ENCODE measurements around the gene FRS2. TPM values are rescaled to one million over a fixed set of nuclear protein-coding genes. Genes with fewer than 3 reads are reported as not detected.

Gene FRS2
- total RNA-seq, 1 donor from 2014 or later, result 73.7 TPM

GRCh38 chr12:69527506-69528272, 57.5 kb downstream of the FRS2 start:
- DNase-seq (ENCODE audit: low read depth), result peak; percentile 91

DNA sequence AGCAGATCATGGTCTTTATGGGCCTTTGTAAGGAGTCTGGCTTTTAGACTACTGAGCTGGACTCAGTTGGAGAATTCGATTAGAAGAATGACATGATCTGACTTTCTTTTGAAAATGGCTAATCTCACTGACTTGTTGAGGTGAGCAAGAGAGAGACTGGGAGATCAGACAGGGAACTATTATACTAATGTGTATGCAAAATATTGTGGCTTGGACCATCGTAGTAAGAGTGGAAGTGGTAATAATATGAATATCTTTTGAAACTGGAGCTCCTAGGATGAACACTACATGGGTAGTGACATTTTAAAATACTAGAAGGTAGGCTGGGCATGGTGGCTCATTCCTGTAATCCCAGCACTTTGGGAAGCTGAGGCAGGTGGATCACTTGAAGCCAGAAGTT, 58.8 kb downstream of the FRS2 start:
- no peak for DNase-seq (ENCODE audit: low read depth)

DNA sequence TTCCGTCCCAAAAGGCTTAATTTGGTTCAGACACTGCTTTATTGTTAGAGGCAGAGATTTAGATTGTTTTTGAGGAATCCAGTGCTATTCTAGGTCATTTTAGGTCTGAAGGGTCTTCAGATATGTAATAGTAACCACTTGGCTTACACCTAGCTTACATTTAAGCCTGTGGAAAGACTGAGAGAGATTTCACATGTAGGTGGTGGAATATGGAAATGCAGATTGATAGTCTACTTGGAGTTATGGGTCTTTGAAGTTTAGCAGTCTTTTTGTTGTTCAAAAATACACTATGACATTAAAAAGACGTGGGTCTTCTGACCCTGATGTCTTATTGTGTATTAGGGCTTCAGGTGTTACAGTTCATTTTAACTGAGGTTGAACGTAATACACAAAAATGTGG, 63.7 kb downstream of the FRS2 start:
- DNase-seq (ENCODE audit: low read depth), result no peak

- peak; percentile 100 for DNase-seq (ENCODE audit: low read depth)
These were observed 64.2 kb downstream of the FRS2 start for GRCh38 chr12:69534389-69534822.

GRCh38 chr12:69540987-69541386, 70.8 kb downstream of the FRS2 start:
- peak; percentile 42 for DNase-seq (ENCODE audit: low read depth)

- no peak for DNase-seq (ENCODE audit: low read depth)
These were observed 73.9 kb downstream of the FRS2 start for GRCh38 chr12:69544087-69544486.

- no peak for DNase-seq (ENCODE audit: low read depth)
These were observed 74.9 kb downstream of the FRS2 start for GRCh38 chr12:69545081-69545480.

DNA sequence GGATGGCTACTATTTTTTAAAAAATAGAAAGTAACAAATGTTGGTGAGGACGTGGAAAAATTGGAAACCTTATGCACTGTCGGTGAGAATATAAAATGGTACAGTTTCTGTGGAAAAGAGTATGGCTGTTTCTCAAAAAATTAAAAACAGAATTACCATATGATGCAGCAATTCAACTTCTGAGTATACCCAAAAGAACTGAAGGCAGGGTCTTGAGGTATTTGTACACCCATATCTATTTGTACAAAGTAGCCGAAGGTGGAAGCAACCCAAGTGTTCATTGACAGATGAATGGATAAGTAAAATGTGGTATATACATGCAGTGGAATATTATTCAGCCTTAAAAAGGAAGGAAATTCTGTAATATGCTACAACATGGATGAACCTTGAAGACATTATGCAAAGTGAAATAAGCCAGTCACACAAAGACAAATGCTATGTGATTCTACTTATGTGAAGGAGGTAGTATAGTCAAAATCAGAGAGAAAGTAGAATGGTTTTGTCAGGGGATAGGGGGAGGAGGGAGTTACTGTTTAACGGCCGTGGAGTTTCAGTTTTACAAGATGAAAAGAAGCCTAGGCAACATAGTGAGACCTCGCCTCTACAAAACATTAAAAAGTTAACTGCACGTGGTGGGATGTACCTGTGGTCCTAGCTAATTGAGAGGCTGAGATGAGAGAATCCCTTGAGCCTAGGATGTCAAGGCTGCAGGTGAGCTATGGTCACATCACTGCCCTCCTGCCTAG, 76.7 kb downstream of the FRS2 start:
- no peak for DNase-seq (ENCODE audit: low read depth)

GRCh38 chr12:69548687-69549086, 78.5 kb downstream of the FRS2 start:
- no peak for DNase-seq (ENCODE audit: low read depth)

- DNase-seq (ENCODE audit: low read depth), result no peak
These were observed 80.6 kb downstream of the FRS2 start for GRCh38 chr12:69550569-69551350.

GRCh38 chr12:69553628-69554248, 83.5 kb downstream of the FRS2 start:
- DNase-seq (ENCODE audit: low read depth), result peak; percentile 90

DNA sequence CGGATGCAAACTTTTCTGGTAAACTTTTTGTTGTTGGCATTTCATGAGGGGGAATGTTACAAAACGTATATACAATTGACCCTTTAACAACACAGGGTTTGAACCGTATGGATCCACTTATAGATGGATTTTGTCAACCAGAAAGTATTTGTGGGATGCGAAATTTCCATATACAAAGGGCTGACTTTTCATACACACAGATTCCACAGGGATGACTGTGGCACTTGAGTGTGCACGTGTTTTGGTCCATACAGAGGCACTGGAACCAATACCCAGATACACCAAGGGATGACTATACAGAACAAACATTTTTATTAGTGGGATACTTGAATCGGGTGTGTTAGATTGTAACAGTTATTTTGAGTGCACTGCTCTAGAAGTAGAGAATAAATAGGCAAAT, 85.3 kb downstream of the FRS2 start:
- no peak for DNase-seq (ENCODE audit: low read depth)

DNA sequence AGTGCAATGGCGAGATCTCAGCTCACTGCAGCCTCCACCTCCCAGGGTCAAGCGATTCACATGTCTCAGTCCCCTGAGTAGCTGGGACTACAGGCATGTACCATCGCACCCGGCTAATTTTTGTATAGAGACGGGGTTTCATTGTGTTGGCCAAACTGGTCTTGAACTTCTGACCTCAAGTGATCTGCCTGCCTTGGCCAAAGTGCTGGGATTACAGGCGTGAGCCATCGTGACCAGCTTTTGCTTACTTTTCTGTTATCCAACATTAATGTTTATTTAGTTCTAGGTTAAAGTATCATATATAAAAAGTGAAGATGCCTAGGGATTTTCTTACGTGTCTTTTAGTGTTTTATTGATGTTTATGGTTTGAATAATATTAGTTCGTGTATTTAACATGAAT, 86.2 kb downstream of the FRS2 start:
- no peak for DNase-seq (ENCODE audit: low read depth)

GRCh38 chr12:69563166-69563762, 93.1 kb downstream of the FRS2 start:
- no peak for DNase-seq (ENCODE audit: low read depth)

DNA sequence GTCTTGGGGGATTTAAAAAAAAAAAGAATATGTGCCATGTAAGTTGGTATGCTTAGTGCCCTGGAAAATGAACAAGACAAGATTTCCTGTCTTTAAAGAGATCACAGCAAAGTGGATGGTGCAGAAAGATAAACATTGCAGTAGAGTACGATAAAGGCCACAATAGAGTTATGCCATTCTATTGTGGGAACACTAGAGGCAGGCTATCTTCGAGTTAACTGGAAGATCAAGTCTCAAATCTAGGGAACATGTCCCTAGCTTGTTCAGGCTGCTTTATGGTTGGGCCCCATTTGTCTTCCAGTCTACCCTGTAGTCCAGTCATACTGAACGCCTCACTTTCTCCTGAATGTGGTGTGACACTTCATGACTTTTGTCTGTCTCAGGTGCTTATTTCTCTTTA, 96.4 kb downstream of the FRS2 start:
- DNase-seq (ENCODE audit: low read depth), result no peak

DNA sequence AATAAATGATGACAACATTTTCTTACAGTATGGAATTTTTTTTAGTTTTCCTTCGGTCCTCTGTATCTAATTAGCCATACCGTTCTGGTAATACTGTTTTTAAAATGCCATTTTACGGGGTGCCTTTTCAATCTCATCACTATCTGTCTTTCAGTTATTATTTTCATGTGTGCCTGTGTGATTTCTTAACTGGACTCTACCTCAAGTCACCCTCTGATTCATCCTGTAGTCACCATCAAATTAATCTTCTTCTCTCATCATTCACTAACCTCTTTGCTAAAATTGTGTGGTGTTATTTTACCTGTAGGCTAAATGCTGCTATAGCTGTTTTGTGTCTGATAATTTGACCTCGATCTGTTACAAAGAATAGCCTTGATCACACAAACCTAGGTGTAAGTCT, 99.0 kb downstream of the FRS2 start:
- DNase-seq (ENCODE audit: low read depth), result peak; percentile 47

DNA sequence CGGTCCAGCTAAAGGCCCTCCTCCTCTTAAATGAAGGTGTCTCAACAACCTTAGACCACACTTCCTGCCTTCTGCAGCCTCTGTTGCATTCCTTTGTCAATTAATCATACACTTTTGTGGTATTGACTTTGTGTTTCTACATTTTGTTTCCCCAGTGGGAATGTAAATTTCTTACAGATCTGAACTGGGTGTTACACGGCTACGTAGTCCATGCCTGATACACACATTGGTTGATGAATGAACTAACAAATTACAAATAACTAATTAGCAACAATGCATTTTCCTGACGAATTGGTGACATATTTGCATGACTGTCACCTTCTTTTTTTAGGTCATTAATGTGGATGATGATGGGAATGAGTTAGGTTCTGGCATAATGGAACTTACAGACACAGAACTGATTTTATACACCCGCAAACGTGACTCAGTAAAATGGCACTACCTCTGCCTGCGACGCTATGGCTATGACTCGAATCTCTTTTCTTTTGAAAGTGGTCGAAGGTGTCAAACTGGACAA, 99.9 kb downstream of the FRS2 start:
- DNase-seq (ENCODE audit: low read depth), result no peak

- peak; percentile 80 for DNase-seq (ENCODE audit: low read depth)
These were observed 100.6 kb downstream of the FRS2 start for GRCh38 chr12:69570545-69571399.

DNA sequence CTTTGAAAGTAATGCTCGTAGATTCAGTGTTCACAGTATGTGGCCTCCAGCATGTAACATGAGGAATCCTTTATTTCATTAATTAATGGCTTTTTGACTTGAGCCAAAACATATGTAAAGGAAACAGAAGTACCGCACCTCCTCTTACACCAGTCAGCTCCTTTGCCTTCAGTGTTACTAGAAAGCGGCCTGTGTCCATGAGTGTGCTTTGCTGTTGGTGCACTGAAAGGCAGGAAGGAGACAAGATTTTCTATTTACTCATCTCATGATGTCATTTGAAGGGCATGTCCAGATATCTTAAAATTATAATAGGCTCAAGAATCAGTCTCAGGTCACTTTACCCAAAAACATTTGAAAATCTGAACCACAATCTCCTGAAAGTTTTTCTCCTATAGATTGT, 105.2 kb downstream of the FRS2 start:
- DNase-seq (ENCODE audit: low read depth), result no peak

GRCh38 chr12:69578283-69578682, 108.1 kb downstream of the FRS2 start:
- DNase-seq (ENCODE audit: low read depth), result no peak

All from renal cortical epithelial cell (primary cell).